Liver (tissue), 9 donors: ENCODE results near the gene SRPX2. TPM values are rescaled to one million over a fixed set of nuclear protein-coding genes. Genes with fewer than 3 reads are reported as not detected.
A peak's percentile ranks its signal among the peaks of the same experiment; 100 is the strongest.

Experiments
- DNase-seq: peaks from one replicate; pipeline ENCODE4 v3.0.0-alpha.2; 2017; ENCODE audit warnings: low spot score
- H3K27ac ChIP-seq, 2 donors: one replicate each; pipeline ENCODE4 v1.7.0; 2013; ENCODE audit warnings: inconsistent platforms in 2 of 2, low read length in 2 of 2, control low read depth in 1 of 2, low read depth in 1 of 2, mild to moderate bottlenecking in 1 of 2
- H3K27me3 ChIP-seq, 4 donors: one replicate each; pipeline versions ENCODE4 v1.6.1 to v1.7.0; 2013; ENCODE audit warnings: low read length in 3 of 4, inconsistent platforms in 1 of 4, mild to moderate bottlenecking in 1 of 4, moderate library complexity in 1 of 4; ENCODE audit not compliant: control insufficient read depth in 4 of 4, insufficient read depth in 4 of 4
- H3K36me3 ChIP-seq, 4 donors: one replicate each; pipeline versions ENCODE4 v1.6.1 to v1.7.0; 2013; ENCODE audit warnings: low read length in 3 of 4, mild to moderate bottlenecking in 3 of 4, low read depth in 1 of 4, moderate library complexity in 1 of 4; ENCODE audit not compliant: control insufficient read depth in 4 of 4, insufficient read depth in 3 of 4
- H3K4me1 ChIP-seq, 4 donors: one replicate each; pipeline versions ENCODE4 v1.6.1 to v1.7.0; 2013; ENCODE audit warnings: low read length in 3 of 4, mild to moderate bottlenecking in 3 of 4, moderate library complexity in 1 of 4; ENCODE audit not compliant: control insufficient read depth in 4 of 4, insufficient read depth in 4 of 4
- H3K4me3 ChIP-seq, 3 donors: one replicate each; pipeline versions ENCODE4 v1.6.1 to v1.7.0; 2013; ENCODE audit warnings: low read length in 3 of 3, control low read depth in 1 of 3, low read depth in 1 of 3, mild to moderate bottlenecking in 1 of 3
- H3K9ac ChIP-seq, 2 donors: one replicate each; pipeline ENCODE4 v1.7.0; 2013; ENCODE audit warnings: low read length in 2 of 2, mild to moderate bottlenecking in 2 of 2, moderate library complexity in 2 of 2, control low read depth in 1 of 2, low read depth in 1 of 2
- H3K9me3 ChIP-seq, 4 donors: one replicate each; pipeline versions ENCODE4 v1.6.1 to v1.7.0; 2013; ENCODE audit warnings: low read length in 3 of 4; ENCODE audit not compliant: control insufficient read depth in 4 of 4
- EGR1 ChIP-seq, 2 donors: IDR thresholded peaks; 2 replicates each; pipeline ENCODE4 v1.6.1; 2016 to 2018; ENCODE audit warnings: antibody characterized with exemption in 2 of 2, low read depth in 2 of 2
- FOXA1 ChIP-seq: IDR thresholded peaks from 2 replicates; pipeline ENCODE4 v1.6.1; 2016; ENCODE audit warnings: antibody characterized with exemption
- FOXA2 ChIP-seq: IDR thresholded peaks from 2 replicates; pipeline ENCODE4 v1.6.1; 2016; ENCODE audit warnings: antibody characterized with exemption
- GABPA ChIP-seq, 2 donors: IDR thresholded peaks in 1 of 2; conservative IDR thresholded peaks in 1 of 2; 2 replicates each; pipeline ENCODE4 v1.6.1; 2016; ENCODE audit warnings: antibody characterized with exemption in 2 of 2, mild to moderate bottlenecking in 1 of 2, moderate library complexity in 1 of 2
- HNF4A ChIP-seq, 2 donors: conservative IDR thresholded peaks; 2 replicates each; pipeline ENCODE4 v1.6.1; 2016; ENCODE audit warnings: antibody characterized with exemption in 2 of 2, mild to moderate bottlenecking in 2 of 2
- HNF4G ChIP-seq: IDR thresholded peaks from 2 replicates; pipeline ENCODE4 v1.6.1; 2016; ENCODE audit warnings: antibody characterized with exemption
- JUND ChIP-seq, 2 donors: IDR thresholded peaks; 2 replicates each; pipeline ENCODE4 v1.6.1; 2016; ENCODE audit warnings: antibody characterized with exemption in 2 of 2
- NR2F2 ChIP-seq: IDR thresholded peaks from 2 replicates; pipeline ENCODE4 v1.6.1; 2016; ENCODE audit warnings: antibody characterized with exemption
- RAD21 ChIP-seq, 2 donors: IDR thresholded peaks; 2 replicates each; pipeline ENCODE4 v1.6.1; 2016; ENCODE audit warnings: antibody characterized with exemption in 2 of 2, mild to moderate bottlenecking in 2 of 2
- RXRA ChIP-seq, 2 donors: IDR thresholded peaks; 2 replicates each; pipeline ENCODE4 v1.6.1; 2017 to 2018; ENCODE audit warnings: antibody characterized with exemption in 2 of 2, mild to moderate bottlenecking in 1 of 2
- SP1 ChIP-seq: IDR thresholded peaks from 2 replicates; pipeline ENCODE4 v1.6.1; 2018; ENCODE audit warnings: antibody characterized with exemption, mild to moderate bottlenecking
- TAF1 ChIP-seq: conservative IDR thresholded peaks from 2 replicates; pipeline ENCODE4 v1.6.1; 2016; ENCODE audit warnings: antibody characterized with exemption, mild to moderate bottlenecking
- YY1 ChIP-seq: IDR thresholded peaks from 2 replicates; pipeline ENCODE4 v1.6.1; 2016; ENCODE audit warnings: antibody characterized with exemption, mild to moderate bottlenecking
- WGBS: extraction: QIAGEN DNeasy Blood & Tissue Kit; methylation state at CpG from one replicate; pipeline ENCODE4 v1.1.7; 2013; 5-methylcytosine and 5-hydroxymethylcytosine counted together
- polyA plus RNA-seq, 2 donors: library from polyadenylated mRNA; stranded (reverse) in 1 of 2; unstranded in 1 of 2; fragments of 200-250 nt in 1 of 2; fragments of >200 nt in 1 of 2; fragmentation: Nextera tagmentation in 1 of 2; extraction: Ambion mirVana in 1 of 2; gene quantifications; one replicate each; pipeline versions ENCODE4 v1.2.1 to v1.2.3, GENCODE V29; 2013 to 2015
- total RNA-seq, 2 donors: library from RNA; depleted of rRNA; stranded (reverse); fragments of >200 nt; gene quantifications; one replicate each; pipeline ENCODE4 v1.2.3, GENCODE V29; 2014
- TF ChIP-seq, protein P1 (sequence below): IDR thresholded peaks from 2 replicates; pipeline ENCODE4 v1.6.1; 2016; ENCODE audit warnings: antibody characterized with exemption
- TF ChIP-seq, protein P2 (sequence below): IDR thresholded peaks from 2 replicates; pipeline ENCODE4 v1.6.1; 2016; ENCODE audit warnings: antibody characterized with exemption
- TF ChIP-seq, protein P3 (sequence below): fragments of 150-350 bp; IDR thresholded peaks from 2 replicates; pipeline ENCODE4 v1.5.1; 2017; ENCODE audit warnings: improper control_type of control experiment, low read depth, low read length; ENCODE audit not compliant: missing input control
- donor health status: healthy.
- donor health status: healthy.
- donor health status: healthy.
- donor health status: healthy.
- donor health status: healthy.

The SRPX2 gene
- total and polyA plus RNA-seq, 4 donors: 0.47 to 7.8 (median 4.7) TPM

DNA sequence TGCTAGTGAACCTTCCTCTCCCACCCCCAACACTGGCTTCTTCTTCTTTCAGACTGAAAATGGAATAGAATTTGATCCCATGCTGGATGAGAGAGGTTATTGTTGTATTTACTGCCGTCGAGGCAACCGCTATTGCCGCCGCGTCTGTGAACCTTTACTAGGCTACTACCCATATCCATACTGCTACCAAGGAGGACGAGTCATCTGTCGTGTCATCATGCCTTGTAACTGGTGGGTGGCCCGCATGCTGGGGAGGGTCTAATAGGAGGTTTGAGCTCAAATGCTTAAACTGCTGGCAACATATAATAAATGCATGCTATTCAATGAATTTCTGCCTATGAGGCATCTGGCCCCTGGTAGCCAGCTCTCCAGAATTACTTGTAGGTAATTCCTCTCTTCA lies 44.5 kb upstream of the SRPX2 start:
- H3K27ac ChIP-seq: no peak overlapping the region
- no peak for DNase-seq

DNA sequence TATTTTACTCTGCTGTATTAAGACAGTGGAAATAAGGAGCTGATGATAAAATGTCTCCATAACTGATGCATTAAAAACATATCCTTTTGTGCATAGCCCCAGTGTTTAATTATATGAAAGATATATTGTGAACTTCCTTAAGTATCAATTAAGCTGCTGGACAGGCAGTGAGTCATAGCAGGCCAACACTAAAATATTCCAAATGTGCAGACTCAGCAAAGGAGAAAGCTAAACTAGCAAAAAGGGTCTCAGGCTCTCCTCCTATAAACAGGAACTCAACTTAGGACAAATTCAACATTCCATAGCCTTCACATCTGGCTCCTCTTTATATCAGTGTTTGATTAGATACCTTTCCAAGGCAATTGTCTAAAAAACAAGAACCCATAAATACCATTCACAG lies 43.7 kb upstream of the SRPX2 start:
- H3K4me1 ChIP-seq: no peaks in the 10 kb centered on the region
- TF ChIP-seq RXRA (IDR thresholded peaks at IDR 0.05): no peak
- no peak for TF ChIP-seq EGR1 (IDR thresholded peaks at IDR 0.05; ENCODE audit: low read depth in 2 of 2)
- no peak for TF ChIP-seq YY1
- TF ChIP-seq JUND (IDR thresholded peaks at IDR 0.05): no peak
- no peak for TF ChIP-seq GABPA (IDR thresholded peaks at IDR 0.05 in 1 of 2, conservative IDR thresholded peaks at IDR 0.05 in 1 of 2)
- TF ChIP-seq FOXA1: no peak
- no peak for TF ChIP-seq FOXA2
- no peak for TF ChIP-seq SP1
- TF ChIP-seq NR2F2: no peak
- no peak for TF ChIP-seq HNF4A (conservative IDR thresholded peaks at IDR 0.05)
- TF ChIP-seq RAD21 (IDR thresholded peaks at IDR 0.05): no peak
- H3K9me3 ChIP-seq: no peaks in the 10 kb centered on the region
- H3K9ac ChIP-seq: no peak overlapping the region
- no peak overlapping the region for H3K27ac ChIP-seq
- no peaks in the 10 kb centered on the region for H3K27me3 ChIP-seq
- no peak overlapping the region for H3K4me3 ChIP-seq
- no peaks in the 10 kb centered on the region for H3K36me3 ChIP-seq
- DNase-seq: no peak

More for the DNA sequence above, 44.5 kb upstream of the SRPX2 start:
- Histone ChIP-seq H3K9me3 (no peaks in the 10 kb centered on the region), H3K27me3 (no peaks in the 10 kb centered on the region), H3K36me3 (no peaks in the 10 kb centered on the region), H3K4me3 (no peak overlapping the region), H3K4me1 (no peaks in the 10 kb centered on the region), H3K9ac (no peak overlapping the region)
- 97% methylated on average over 9 of the region's 9 CpGs for WGBS
- no peak for TF ChIP-seq SP1
- no peak for TF ChIP-seq FOXA1
- TF ChIP-seq, protein P1, sequence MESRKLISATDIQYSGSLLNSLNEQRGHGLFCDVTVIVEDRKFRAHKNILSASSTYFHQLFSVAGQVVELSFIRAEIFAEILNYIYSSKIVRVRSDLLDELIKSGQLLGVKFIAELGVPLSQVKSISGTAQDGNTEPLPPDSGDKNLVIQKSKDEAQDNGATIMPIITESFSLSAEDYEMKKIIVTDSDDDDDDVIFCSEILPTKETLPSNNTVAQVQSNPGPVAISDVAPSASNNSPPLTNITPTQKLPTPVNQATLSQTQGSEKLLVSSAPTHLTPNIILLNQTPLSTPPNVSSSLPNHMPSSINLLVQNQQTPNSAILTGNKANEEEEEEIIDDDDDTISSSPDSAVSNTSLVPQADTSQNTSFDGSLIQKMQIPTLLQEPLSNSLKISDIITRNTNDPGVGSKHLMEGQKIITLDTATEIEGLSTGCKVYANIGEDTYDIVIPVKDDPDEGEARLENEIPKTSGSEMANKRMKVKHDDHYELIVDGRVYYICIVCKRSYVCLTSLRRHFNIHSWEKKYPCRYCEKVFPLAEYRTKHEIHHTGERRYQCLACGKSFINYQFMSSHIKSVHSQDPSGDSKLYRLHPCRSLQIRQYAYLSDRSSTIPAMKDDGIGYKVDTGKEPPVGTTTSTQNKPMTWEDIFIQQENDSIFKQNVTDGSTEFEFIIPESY: no peak
- TF ChIP-seq TAF1: no peak

DNA sequence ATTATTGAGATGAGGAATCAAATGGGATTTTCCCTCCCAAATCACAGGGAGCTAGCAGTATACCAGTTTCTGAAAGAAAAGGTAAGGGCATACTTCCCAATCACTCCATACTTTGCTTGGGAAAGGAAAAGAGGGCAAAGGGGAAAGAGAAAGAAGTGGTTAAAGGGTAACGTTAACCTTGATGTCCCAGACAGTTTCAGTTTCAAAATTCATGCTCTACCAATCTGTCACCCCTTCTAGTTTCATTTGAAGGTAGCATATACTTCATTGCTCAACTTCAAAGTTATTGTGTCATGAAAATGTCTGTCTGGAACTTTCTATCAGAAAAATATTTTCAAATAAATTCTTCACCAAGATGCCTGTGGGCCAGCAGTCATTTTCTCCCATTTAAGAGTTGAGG lies 43.2 kb upstream of the SRPX2 start:
- H3K9ac ChIP-seq: no peak overlapping the region
- no peak overlapping the region for H3K4me3 ChIP-seq
- no peak overlapping the region for H3K27ac ChIP-seq
- DNase-seq: no peak
- no peak for TF ChIP-seq RAD21 (IDR thresholded peaks at IDR 0.05)
- TF ChIP-seq JUND (IDR thresholded peaks at IDR 0.05): no peak
- TF ChIP-seq TAF1: no peak
- TF ChIP-seq SP1: peak; percentile 13
- TF ChIP-seq RXRA (IDR thresholded peaks at IDR 0.05): peak in 1 of 2 donors; percentile 7
- no peaks in the 10 kb centered on the region for H3K4me1 ChIP-seq
- 6% methylated on average over 1 of the region's 1 CpG for WGBS
- no peaks in the 10 kb centered on the region for H3K9me3 ChIP-seq
- no peaks in the 10 kb centered on the region for H3K36me3 ChIP-seq
- H3K27me3 ChIP-seq: no peaks in the 10 kb centered on the region

DNA sequence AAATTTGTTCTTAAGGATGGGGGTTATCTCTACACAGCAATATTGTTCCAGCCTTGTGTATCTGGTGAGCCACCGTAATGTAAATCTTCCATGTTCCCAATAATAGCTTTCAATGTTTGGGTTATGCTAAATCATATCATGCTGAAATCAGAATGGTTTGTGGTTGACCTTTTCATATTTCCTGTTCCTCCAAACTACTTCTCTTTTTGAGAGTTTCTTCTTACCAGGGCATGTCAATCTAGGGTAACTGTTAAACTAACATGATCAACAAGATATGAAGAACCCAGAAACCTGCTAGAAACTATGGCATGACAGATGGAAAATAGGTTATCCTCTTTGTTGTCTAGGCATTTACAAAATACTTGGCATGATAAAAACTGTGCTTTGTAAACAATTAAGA lies 37.2 kb upstream of the SRPX2 start:
- Histone ChIP-seq H3K9me3 (no peaks in the 10 kb centered on the region), H3K4me3 (no peak overlapping the region), H3K27me3 (peaks cover 0 to 2% (median 0%) of the 10 kb centered on the region in 4 donors), H3K4me1 (no peaks in the 10 kb centered on the region), H3K9ac (no peak overlapping the region), H3K36me3 (no peaks in the 10 kb centered on the region), H3K27ac (no peak overlapping the region)
- DNase-seq: no peak
- 78% methylated on average over 1 of the region's 1 CpG for WGBS
- no peak for TF ChIP-seq FOXA2
- TF ChIP-seq FOXA1: no peak
- no peak for TF ChIP-seq GABPA (IDR thresholded peaks at IDR 0.05 in 1 of 2, conservative IDR thresholded peaks at IDR 0.05 in 1 of 2)
- TF ChIP-seq, protein P2, sequence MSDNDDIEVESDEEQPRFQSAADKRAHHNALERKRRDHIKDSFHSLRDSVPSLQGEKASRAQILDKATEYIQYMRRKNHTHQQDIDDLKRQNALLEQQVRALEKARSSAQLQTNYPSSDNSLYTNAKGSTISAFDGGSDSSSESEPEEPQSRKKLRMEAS: no peak
- TF ChIP-seq SP1: no peak
- no peak for TF ChIP-seq RAD21 (IDR thresholded peaks at IDR 0.05)
- TF ChIP-seq HNF4G: no peak
- TF ChIP-seq NR2F2: no peak
- TF ChIP-seq, protein P3, sequence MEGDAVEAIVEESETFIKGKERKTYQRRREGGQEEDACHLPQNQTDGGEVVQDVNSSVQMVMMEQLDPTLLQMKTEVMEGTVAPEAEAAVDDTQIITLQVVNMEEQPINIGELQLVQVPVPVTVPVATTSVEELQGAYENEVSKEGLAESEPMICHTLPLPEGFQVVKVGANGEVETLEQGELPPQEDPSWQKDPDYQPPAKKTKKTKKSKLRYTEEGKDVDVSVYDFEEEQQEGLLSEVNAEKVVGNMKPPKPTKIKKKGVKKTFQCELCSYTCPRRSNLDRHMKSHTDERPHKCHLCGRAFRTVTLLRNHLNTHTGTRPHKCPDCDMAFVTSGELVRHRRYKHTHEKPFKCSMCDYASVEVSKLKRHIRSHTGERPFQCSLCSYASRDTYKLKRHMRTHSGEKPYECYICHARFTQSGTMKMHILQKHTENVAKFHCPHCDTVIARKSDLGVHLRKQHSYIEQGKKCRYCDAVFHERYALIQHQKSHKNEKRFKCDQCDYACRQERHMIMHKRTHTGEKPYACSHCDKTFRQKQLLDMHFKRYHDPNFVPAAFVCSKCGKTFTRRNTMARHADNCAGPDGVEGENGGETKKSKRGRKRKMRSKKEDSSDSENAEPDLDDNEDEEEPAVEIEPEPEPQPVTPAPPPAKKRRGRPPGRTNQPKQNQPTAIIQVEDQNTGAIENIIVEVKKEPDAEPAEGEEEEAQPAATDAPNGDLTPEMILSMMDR: no peak
- no peak for TF ChIP-seq HNF4A (conservative IDR thresholded peaks at IDR 0.05)
- TF ChIP-seq RXRA (IDR thresholded peaks at IDR 0.05): no peak
- TF ChIP-seq, protein P1: no peak
- no peak for TF ChIP-seq TAF1
- TF ChIP-seq EGR1 (IDR thresholded peaks at IDR 0.05; ENCODE audit: low read depth in 2 of 2): no peak
- TF ChIP-seq YY1: no peak
